ENCODE results near the gene MAFF.
A peak's percentile ranks its signal among the peaks of the same experiment; 100 is the strongest.

MAFF gene

GRCh38 chr22:38196791-38197419 lies 4.9 kb upstream of the MAFF start:
- Histone ChIP-seq H2BK5ac (ENCODE audit: low read depth, low read length, poor library complexity) (no peak overlapping the region), H2BK12ac (ENCODE audit: low read length) (no peak overlapping the region), H3K27ac (ENCODE audit: low read depth, low read length) (no peak overlapping the region), H3K4me3 (ENCODE audit: low read depth, low read length) (no peak overlapping the region), H3K4me2 (ENCODE audit: low read length) (no peak overlapping the region), H3K4me1 (ENCODE audit: control insufficient read depth in 1 of 2, insufficient read depth in 2 of 2, low read length in 2 of 2) (peaks cover 4 to 7% of the 10 kb centered on the region in 2 experiments), H3K79me2 (ENCODE audit: control insufficient read depth, insufficient read depth, low read length, poor library complexity) (peaks cover under 1% of the 10 kb centered on the region), H3K14ac (ENCODE audit: low read length) (no peak overlapping the region), H3K4ac (ENCODE audit: low read depth, low read length) (no peak overlapping the region), H2BK120ac (ENCODE audit: insufficient read depth, low read length, poor library complexity) (no peak overlapping the region), H4K8ac (ENCODE audit: low read depth, low read length) (no peak overlapping the region), H3K23ac (ENCODE audit: low read length) (no peak overlapping the region), H2AK5ac (ENCODE audit: low read length) (no peak overlapping the region), H4K91ac (ENCODE audit: low read depth, low read length) (no peak overlapping the region), H3K18ac (ENCODE audit: low read length) (no peak overlapping the region), H2AFZ (ENCODE audit: insufficient read depth, low read length, poor library complexity) (no peak overlapping the region), H3K9me3 (ENCODE audit: insufficient read depth, low read depth, low read length) (no peaks in the 10 kb centered on the region), H3K79me1 (ENCODE audit: low read length) (peaks cover 5% of the 10 kb centered on the region), H3K36me3 (ENCODE audit: control insufficient read depth in 1 of 2, insufficient read depth in 2 of 2, low read length in 2 of 2) (no peaks in the 10 kb centered on the region), H3K9ac (ENCODE audit: low read length) (no peak overlapping the region), H3K27me3 (ENCODE audit: insufficient read depth, low read length) (no peaks in the 10 kb centered on the region), H4K12ac (ENCODE audit: low read depth, low read length) (no peak overlapping the region)
- no CpG with 5 or more reads among the region's 19 CpGs for WGBS (ENCODE audit: extremely low coverage, insufficient coverage, insufficient read length)
- DNase-seq: peak in 1 of 2 donors; percentile 3

GRCh38 chr22:38199826-38200559 lies 1.8 kb upstream of the MAFF start:
- DNase-seq: no peak
- H4K91ac ChIP-seq (ENCODE audit: low read depth, low read length): no peak overlapping the region
- peak overlapping the region; percentile 40 for H3K23ac ChIP-seq (ENCODE audit: low read length)
- no peak overlapping the region for H3K27ac ChIP-seq (ENCODE audit: low read depth, low read length)
- H3K4me2 ChIP-seq (ENCODE audit: low read length): no peak overlapping the region
- no peak overlapping the region for H4K8ac ChIP-seq (ENCODE audit: low read depth, low read length)
- no peaks in the 10 kb centered on the region for H3K9me3 ChIP-seq (ENCODE audit: insufficient read depth, low read depth, low read length)
- H3K14ac ChIP-seq (ENCODE audit: low read length): no peak overlapping the region
- no peak overlapping the region for H3K9ac ChIP-seq (ENCODE audit: low read length)
- H2BK12ac ChIP-seq (ENCODE audit: low read length): no peak overlapping the region
- H3K4me1 ChIP-seq (ENCODE audit: control insufficient read depth in 1 of 2, insufficient read depth in 2 of 2, low read length in 2 of 2): peaks cover 12% of the 10 kb centered on the region in 2 experiments
- no peaks in the 10 kb centered on the region for H3K27me3 ChIP-seq (ENCODE audit: insufficient read depth, low read length)
- H2AFZ ChIP-seq (ENCODE audit: insufficient read depth, low read length, poor library complexity): no peak overlapping the region
- no peak overlapping the region for H2BK120ac ChIP-seq (ENCODE audit: insufficient read depth, low read length, poor library complexity)
- no peak overlapping the region for H3K18ac ChIP-seq (ENCODE audit: low read length)
- no peak overlapping the region for H2BK5ac ChIP-seq (ENCODE audit: low read depth, low read length, poor library complexity)
- peaks cover 17% of the 10 kb centered on the region for H3K79me1 ChIP-seq (ENCODE audit: low read length)
- H3K4me3 ChIP-seq (ENCODE audit: low read depth, low read length): no peak overlapping the region
- peaks cover 11% of the 10 kb centered on the region for H3K79me2 ChIP-seq (ENCODE audit: control insufficient read depth, insufficient read depth, low read length, poor library complexity)
- H4K12ac ChIP-seq (ENCODE audit: low read depth, low read length): no peak overlapping the region
- no peak overlapping the region for H2AK5ac ChIP-seq (ENCODE audit: low read length)
- no CpG with 5 or more reads among the region's 10 CpGs for WGBS (ENCODE audit: extremely low coverage, insufficient coverage, insufficient read length)
- no peak overlapping the region for H3K4ac ChIP-seq (ENCODE audit: low read depth, low read length)
- no peaks in the 10 kb centered on the region for H3K36me3 ChIP-seq (ENCODE audit: control insufficient read depth in 1 of 2, insufficient read depth in 2 of 2, low read length in 2 of 2)

- Histone ChIP-seq H3K4me2 (ENCODE audit: low read length) (peak overlapping the region; percentile 81), H2BK5ac (ENCODE audit: low read depth, low read length, poor library complexity) (no peak overlapping the region), H3K9ac (ENCODE audit: low read length) (no peak overlapping the region), H3K36me3 (ENCODE audit: control insufficient read depth in 1 of 2, insufficient read depth in 2 of 2, low read length in 2 of 2) (peaks cover 0 to 5% of the 10 kb centered on the region in 2 experiments), H4K12ac (ENCODE audit: low read depth, low read length) (peak overlapping the region; percentile 69), H3K79me1 (ENCODE audit: low read length) (peaks cover 17% of the 10 kb centered on the region), H3K9me3 (ENCODE audit: insufficient read depth, low read depth, low read length) (no peaks in the 10 kb centered on the region), H3K18ac (ENCODE audit: low read length) (peak overlapping the region; percentile 72), H4K91ac (ENCODE audit: low read depth, low read length) (peak overlapping the region; percentile 29), H3K79me2 (ENCODE audit: control insufficient read depth, insufficient read depth, low read length, poor library complexity) (peaks cover 11% of the 10 kb centered on the region), H2AK5ac (ENCODE audit: low read length) (peak overlapping the region; percentile 55), H3K4ac (ENCODE audit: low read depth, low read length) (no peak overlapping the region), H3K23ac (ENCODE audit: low read length) (no peak overlapping the region), H2BK120ac (ENCODE audit: insufficient read depth, low read length, poor library complexity) (peak overlapping the region; percentile 70), H2AFZ (ENCODE audit: insufficient read depth, low read length, poor library complexity) (peak overlapping the region; percentile 73), H3K4me3 (ENCODE audit: low read depth, low read length) (no peak overlapping the region), H3K4me1 (ENCODE audit: control insufficient read depth in 1 of 2, insufficient read depth in 2 of 2, low read length in 2 of 2) (peaks cover 12% of the 10 kb centered on the region in 2 experiments), H4K8ac (ENCODE audit: low read depth, low read length) (peak overlapping the region; percentile 85), H3K27ac (ENCODE audit: low read depth, low read length) (no peak overlapping the region), H3K14ac (ENCODE audit: low read length) (peak overlapping the region; percentile 45), H2BK12ac (ENCODE audit: low read length) (peak overlapping the region; percentile 83), H3K27me3 (ENCODE audit: insufficient read depth, low read length) (no peaks in the 10 kb centered on the region)
- no peak for DNase-seq
- WGBS (ENCODE audit: extremely low coverage, insufficient coverage, insufficient read length): no CpG with 5 or more reads among the region's 8 CpGs
These were observed 453 bp upstream of the MAFF start for GRCh38 chr22:38201371-38201710.

- peak in 1 of 2 donors; percentile 73 for DNase-seq
- Histone ChIP-seq H3K27me3 (ENCODE audit: insufficient read depth, low read length) (no peaks in the 10 kb centered on the region), H3K14ac (ENCODE audit: low read length) (peak overlapping the region; percentile 67), H3K27ac (ENCODE audit: low read depth, low read length) (peak overlapping the region; percentile 75), H2AK5ac (ENCODE audit: low read length) (no peak overlapping the region), H2AFZ (ENCODE audit: insufficient read depth, low read length, poor library complexity) (peak overlapping the region; percentile 33), H3K36me3 (ENCODE audit: control insufficient read depth in 1 of 2, insufficient read depth in 2 of 2, low read length in 2 of 2) (peaks cover 0 to 5% of the 10 kb centered on the region in 2 experiments), H3K79me2 (ENCODE audit: control insufficient read depth, insufficient read depth, low read length, poor library complexity) (peaks cover 11% of the 10 kb centered on the region), H3K4me2 (ENCODE audit: low read length) (peak overlapping the region; percentile 96), H3K4me3 (ENCODE audit: low read depth, low read length) (peak overlapping the region; percentile 88), H3K9me3 (ENCODE audit: insufficient read depth, low read depth, low read length) (no peaks in the 10 kb centered on the region), H3K9ac (ENCODE audit: low read length) (peak overlapping the region; percentile 71), H4K8ac (ENCODE audit: low read depth, low read length) (peak overlapping the region; percentile 32), H2BK5ac (ENCODE audit: low read depth, low read length, poor library complexity) (peak overlapping the region; percentile 66), H2BK12ac (ENCODE audit: low read length) (no peak overlapping the region), H4K12ac (ENCODE audit: low read depth, low read length) (peak overlapping the region; percentile 6), H4K91ac (ENCODE audit: low read depth, low read length) (peak overlapping the region; percentile 53), H3K18ac (ENCODE audit: low read length) (peak overlapping the region; percentile 83), H3K23ac (ENCODE audit: low read length) (no peak overlapping the region), H3K79me1 (ENCODE audit: low read length) (peaks cover 17% of the 10 kb centered on the region), H3K4me1 (ENCODE audit: control insufficient read depth in 1 of 2, insufficient read depth in 2 of 2, low read length in 2 of 2) (peaks cover 12% of the 10 kb centered on the region in 2 experiments), H2BK120ac (ENCODE audit: insufficient read depth, low read length, poor library complexity) (no peak overlapping the region), H3K4ac (ENCODE audit: low read depth, low read length) (peak overlapping the region; percentile 35)
- WGBS (ENCODE audit: extremely low coverage, insufficient coverage, insufficient read length): no CpG with 5 or more reads among the region's 74 CpGs
These were observed 769 bp downstream of the MAFF start for GRCh38 chr22:38202437-38203089.
